HL-60 (cell line): ENCODE data around the gene FGG.

ENCODE experiments used
- DNase-seq, 2 experiments: peaks; one replicate each; pipeline ENCODE4 v3.0.0-alpha.2; 2010 to 2020; ENCODE audit warnings: low read depth in 1 of 2, low spot score in 1 of 2
- H3K27ac ChIP-seq: fragments of 250-450 bp; sonication (Bioruptor Pico); replicated peaks from 2 replicates; pipeline ENCODE4 v1.5.1; 2020; ENCODE audit warnings: mild to moderate bottlenecking, moderate library complexity
- H3K27me3 ChIP-seq: fragments of 250-450 bp; sonication (Bioruptor Pico); 2 replicates; pipeline ENCODE4 v1.5.1; 2021; ENCODE audit warnings: mild to moderate bottlenecking, moderate library complexity; ENCODE audit not compliant: insufficient read depth, poor library complexity, severe bottlenecking
- H3K4me3 ChIP-seq: replicated peaks from 2 replicates; pipeline ENCODE4 v1.5.1; 2011; ENCODE audit warnings: mild to moderate bottlenecking, control low read depth, low read length; ENCODE audit not compliant: insufficient read depth
- GABPA ChIP-seq: IDR thresholded peaks from 2 replicates; pipeline ENCODE4 v1.6.1; 2012; ENCODE audit warnings: low read depth
- POLR2AphosphoS5 ChIP-seq: IDR thresholded peaks from 2 replicates; pipeline ENCODE4 v1.6.1; 2012; ENCODE audit warnings: low read depth
- SPI1 ChIP-seq: IDR thresholded peaks from 2 replicates; pipeline ENCODE4 v1.6.1; 2012; ENCODE audit warnings: low read depth, mild to moderate bottlenecking, borderline replicate concordance
- TF ChIP-seq, protein P1 (sequence below): IDR thresholded peaks from one replicate; pipeline ENCODE4 v1.5.1; 2011; ENCODE audit warnings: low read length, control low read depth, inconsistent platforms; ENCODE audit not compliant: insufficient read depth
- TF ChIP-seq, protein P2 (sequence below): IDR thresholded peaks from 2 replicates; pipeline ENCODE4 v1.6.1; 2012; ENCODE audit warnings: low read depth; ENCODE audit not compliant: insufficient replicate concordance

Gene FGG

DNA sequence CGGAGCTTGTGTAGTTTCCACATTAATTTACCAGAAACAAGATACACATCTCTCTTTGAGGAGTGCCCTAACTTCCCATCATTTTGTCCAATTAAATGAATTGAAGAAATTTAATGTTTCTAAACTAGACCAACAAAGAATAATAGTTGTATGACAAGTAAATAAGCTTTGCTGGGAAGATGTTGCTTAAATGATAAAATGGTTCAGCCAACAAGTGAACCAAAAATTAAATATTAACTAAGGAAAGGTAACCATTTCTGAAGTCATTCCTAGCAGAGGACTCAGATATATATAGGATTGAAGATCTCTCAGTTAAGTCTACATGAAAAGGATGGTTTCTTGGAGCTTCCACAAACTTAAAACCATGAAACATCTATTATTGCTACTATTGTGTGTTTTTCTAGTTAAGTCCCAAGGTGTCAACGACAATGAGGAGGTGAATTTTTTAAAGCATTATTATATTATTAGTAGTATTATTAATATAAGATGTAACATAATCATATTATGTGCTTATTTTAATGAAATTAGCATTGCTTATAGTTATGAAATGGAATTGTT, 49.7 kb downstream of the FGG start, which contains the start of gene FGB:
Gene FGB, plus strand, starts transcription at position 315 of the 558 bp plus-strand sequence. Its CDS starts 8 bp downstream, at position 323.
- H3K27ac ChIP-seq = no peak within 1 kb of the TSS
- no peak for DNase-seq
- TF ChIP-seq GABPA (no peak), POLR2AphosphoS5 (no peak), SPI1 (no peak)
- TF ChIP-seq, protein P1, sequence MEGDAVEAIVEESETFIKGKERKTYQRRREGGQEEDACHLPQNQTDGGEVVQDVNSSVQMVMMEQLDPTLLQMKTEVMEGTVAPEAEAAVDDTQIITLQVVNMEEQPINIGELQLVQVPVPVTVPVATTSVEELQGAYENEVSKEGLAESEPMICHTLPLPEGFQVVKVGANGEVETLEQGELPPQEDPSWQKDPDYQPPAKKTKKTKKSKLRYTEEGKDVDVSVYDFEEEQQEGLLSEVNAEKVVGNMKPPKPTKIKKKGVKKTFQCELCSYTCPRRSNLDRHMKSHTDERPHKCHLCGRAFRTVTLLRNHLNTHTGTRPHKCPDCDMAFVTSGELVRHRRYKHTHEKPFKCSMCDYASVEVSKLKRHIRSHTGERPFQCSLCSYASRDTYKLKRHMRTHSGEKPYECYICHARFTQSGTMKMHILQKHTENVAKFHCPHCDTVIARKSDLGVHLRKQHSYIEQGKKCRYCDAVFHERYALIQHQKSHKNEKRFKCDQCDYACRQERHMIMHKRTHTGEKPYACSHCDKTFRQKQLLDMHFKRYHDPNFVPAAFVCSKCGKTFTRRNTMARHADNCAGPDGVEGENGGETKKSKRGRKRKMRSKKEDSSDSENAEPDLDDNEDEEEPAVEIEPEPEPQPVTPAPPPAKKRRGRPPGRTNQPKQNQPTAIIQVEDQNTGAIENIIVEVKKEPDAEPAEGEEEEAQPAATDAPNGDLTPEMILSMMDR = no peak
- TF ChIP-seq, protein P2, sequence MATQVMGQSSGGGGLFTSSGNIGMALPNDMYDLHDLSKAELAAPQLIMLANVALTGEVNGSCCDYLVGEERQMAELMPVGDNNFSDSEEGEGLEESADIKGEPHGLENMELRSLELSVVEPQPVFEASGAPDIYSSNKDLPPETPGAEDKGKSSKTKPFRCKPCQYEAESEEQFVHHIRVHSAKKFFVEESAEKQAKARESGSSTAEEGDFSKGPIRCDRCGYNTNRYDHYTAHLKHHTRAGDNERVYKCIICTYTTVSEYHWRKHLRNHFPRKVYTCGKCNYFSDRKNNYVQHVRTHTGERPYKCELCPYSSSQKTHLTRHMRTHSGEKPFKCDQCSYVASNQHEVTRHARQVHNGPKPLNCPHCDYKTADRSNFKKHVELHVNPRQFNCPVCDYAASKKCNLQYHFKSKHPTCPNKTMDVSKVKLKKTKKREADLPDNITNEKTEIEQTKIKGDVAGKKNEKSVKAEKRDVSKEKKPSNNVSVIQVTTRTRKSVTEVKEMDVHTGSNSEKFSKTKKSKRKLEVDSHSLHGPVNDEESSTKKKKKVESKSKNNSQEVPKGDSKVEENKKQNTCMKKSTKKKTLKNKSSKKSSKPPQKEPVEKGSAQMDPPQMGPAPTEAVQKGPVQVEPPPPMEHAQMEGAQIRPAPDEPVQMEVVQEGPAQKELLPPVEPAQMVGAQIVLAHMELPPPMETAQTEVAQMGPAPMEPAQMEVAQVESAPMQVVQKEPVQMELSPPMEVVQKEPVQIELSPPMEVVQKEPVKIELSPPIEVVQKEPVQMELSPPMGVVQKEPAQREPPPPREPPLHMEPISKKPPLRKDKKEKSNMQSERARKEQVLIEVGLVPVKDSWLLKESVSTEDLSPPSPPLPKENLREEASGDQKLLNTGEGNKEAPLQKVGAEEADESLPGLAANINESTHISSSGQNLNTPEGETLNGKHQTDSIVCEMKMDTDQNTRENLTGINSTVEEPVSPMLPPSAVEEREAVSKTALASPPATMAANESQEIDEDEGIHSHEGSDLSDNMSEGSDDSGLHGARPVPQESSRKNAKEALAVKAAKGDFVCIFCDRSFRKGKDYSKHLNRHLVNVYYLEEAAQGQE = no peak
- no peaks in the 10 kb centered on the region for H3K27me3 ChIP-seq
- H3K4me3 ChIP-seq = no peak within 1 kb of the TSS

DNA sequence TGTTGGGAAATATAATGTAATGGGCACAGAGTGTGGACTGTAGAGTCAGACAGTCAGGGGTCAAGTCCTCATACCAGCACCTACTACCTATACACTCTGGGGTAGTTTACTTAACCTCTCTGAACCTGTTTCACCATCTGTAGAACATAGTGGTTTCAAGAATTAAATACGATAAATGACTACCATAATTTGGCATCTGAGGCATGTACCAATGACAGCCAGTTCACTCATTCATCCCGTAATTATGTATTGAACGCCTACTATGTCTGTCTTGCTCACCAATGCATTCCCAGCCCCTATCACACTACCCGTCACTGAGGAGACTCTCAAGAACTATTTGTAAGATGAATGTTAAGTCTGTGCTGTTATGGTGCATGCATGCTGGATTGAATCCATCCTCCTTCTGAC, 51.6 kb downstream of the FGG start:
- Histone ChIP-seq H3K27ac (no peak overlapping the region), H3K4me3 (no peak overlapping the region), H3K27me3 (no peaks in the 10 kb centered on the region)
- no peak for DNase-seq
- TF ChIP-seq GABPA = no peak
- TF ChIP-seq SPI1 = no peak
- TF ChIP-seq, protein P2 = no peak
- TF ChIP-seq POLR2AphosphoS5 = no peak
- TF ChIP-seq, protein P1 = no peak

DNA sequence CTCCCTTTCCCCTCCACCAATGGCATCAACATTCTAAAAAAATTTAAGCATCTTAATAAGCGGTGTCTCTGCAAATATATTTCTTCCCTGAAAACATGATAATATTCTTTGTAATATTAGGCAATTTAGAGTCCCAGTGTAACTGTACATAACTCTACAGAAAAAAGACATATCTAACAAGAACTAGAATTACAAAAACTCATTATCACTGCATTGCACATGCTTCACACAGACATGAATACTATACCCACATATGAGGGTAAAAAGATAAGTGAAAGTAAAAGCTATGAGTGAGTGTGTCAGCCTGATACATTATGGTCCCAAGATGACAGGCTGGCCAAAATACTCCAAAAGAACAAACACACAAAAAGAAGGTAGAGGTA, 52.0 kb downstream of the FGG start:
- no peak for DNase-seq
- Histone ChIP-seq H3K27me3 (no peaks in the 10 kb centered on the region), H3K4me3 (no peak overlapping the region), H3K27ac (no peak overlapping the region)
- TF ChIP-seq SPI1 (no peak), POLR2AphosphoS5 (no peak)
- TF ChIP-seq, protein P1 = no peak
